ENCODE results near the gene GNG12. TPM values are rescaled to one million over a fixed set of nuclear protein-coding genes. Genes with fewer than 3 reads are reported as not detected.

GNG12 gene
- total RNA-seq, 4 donors from 2014 or later = 69.1 to 161 (median 97.7) TPM

DNA sequence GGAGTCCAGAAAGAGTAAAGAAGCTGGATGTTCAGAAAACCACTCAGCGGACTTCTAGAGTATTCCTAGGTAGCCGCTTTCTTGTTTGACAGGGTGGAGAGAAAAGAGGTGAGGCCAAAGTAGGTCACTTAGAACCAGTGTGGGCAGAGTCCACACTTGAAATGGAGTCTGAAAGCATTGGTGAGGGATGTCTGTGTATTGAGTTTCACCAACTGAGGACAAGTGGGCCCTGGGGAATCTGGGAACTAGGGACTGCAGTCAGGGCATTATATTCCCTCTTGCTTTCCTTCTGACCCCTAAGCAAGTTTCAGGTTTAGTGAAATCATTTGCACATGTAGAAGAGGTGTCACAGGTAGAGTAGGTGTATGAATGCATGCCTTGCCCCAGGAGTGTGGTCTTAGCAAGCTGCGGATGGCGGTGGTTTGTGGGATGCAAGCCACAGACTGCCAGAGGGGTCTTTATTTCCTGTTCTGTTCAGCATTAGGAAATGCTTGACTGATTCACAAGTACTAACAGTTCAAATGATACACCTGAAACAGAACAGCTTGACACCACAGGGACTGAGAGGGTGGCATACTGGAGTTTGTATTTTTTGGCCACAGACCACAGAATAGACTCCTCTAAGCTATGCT is 1.1 kb upstream of the GNG12 start:
- TF ChIP-seq, protein P1, sequence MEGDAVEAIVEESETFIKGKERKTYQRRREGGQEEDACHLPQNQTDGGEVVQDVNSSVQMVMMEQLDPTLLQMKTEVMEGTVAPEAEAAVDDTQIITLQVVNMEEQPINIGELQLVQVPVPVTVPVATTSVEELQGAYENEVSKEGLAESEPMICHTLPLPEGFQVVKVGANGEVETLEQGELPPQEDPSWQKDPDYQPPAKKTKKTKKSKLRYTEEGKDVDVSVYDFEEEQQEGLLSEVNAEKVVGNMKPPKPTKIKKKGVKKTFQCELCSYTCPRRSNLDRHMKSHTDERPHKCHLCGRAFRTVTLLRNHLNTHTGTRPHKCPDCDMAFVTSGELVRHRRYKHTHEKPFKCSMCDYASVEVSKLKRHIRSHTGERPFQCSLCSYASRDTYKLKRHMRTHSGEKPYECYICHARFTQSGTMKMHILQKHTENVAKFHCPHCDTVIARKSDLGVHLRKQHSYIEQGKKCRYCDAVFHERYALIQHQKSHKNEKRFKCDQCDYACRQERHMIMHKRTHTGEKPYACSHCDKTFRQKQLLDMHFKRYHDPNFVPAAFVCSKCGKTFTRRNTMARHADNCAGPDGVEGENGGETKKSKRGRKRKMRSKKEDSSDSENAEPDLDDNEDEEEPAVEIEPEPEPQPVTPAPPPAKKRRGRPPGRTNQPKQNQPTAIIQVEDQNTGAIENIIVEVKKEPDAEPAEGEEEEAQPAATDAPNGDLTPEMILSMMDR (IDR thresholded peaks at IDR 0.05; ENCODE audit: low read depth) = no peak

DNA sequence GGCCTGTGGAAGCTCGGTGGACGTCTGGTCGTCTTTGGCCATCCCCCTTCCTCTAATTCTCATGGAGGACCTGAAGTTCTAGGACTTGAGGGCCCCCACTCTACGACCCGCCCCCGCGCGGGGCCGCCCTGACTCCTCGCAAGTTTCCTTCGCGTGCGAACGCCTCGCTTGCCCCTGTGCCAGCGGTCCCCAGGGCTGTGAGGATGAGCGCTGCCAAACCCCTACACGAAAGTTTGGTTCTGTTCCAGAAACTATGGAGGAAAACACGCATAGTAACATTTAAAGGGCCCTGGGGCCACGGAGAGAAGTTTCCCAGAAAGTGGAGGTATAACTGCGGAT is 304 bp upstream of the GNG12 start:
- TF ChIP-seq, protein P1 (IDR thresholded peaks at IDR 0.05; ENCODE audit: low read depth) = no peak

DNA sequence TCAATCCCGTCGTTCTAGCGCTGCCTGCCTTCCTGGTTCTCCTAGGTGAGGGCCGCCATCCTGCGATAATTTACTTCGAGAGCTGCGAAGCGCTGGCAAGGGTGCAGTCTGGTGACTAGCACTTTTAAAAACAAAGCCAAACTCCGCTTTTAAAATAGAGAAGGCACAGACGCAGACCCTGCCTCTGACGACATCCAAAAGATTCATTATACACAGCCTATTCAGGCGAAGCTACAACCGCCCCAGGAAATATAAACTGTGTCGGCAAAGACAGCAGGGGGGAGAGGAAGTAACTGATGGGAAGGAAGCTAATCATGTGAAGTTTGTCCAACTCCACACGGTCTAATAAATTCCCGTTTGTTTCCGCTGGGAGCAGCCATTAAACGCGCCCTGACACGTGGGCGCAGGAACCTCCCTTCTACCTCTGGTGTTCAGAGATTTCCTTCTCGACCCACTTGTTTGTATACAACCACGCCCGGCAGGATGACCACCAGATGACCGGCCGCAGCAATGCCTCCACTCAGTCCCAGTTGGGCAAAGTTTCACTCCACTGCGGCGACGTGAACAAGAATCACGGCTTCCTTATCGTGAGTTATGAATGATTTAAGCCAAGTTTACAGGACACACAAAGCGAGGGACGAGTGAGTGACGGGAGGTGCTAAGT is 1.3 kb downstream of the GNG12 start:
- TF ChIP-seq, protein P1 (IDR thresholded peaks at IDR 0.05; ENCODE audit: low read depth) = no peak

DNA sequence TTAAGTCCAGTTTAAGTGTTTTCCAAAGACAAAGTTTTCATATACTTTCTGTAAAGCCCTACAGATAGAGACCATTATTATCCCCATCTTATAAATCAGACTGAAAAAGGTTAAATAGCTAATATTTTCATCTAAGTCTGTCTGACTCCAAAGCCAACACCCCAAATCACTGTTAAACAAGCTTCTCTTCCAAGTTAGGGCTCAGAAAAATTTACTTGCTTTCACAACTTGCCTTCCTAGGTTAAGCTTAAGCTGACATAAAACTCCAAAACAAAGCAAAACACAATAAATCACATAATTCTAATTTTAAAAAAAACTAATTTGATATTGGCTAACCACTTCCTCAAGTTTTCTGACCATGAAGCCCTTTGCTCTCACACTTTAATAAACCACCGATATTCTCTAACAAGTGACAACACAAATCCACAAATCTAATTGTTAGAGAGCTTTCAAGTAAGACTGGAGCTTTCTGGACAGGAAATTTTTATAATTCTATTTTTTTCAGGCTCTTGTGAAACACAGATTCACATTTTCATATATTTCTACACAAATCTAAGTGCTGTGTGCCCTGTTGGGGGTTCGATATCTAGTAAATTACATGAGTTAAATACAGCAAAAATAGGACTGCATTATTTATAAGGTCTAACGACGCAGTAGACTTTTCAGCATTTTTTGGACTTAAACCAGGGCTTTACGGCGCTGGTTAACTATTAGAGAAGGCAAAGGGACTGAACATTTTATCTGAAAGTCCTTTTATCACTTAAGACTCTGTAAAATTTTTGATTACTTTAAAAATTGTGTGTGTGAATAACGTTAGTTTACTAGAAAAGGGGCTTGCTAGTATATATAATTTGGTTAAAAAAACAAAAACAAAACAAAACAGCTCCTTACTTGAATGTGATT is 2.1 kb downstream of the GNG12 start:
- TF ChIP-seq, protein P1 (IDR thresholded peaks at IDR 0.05; ENCODE audit: low read depth) = no peak

DNA sequence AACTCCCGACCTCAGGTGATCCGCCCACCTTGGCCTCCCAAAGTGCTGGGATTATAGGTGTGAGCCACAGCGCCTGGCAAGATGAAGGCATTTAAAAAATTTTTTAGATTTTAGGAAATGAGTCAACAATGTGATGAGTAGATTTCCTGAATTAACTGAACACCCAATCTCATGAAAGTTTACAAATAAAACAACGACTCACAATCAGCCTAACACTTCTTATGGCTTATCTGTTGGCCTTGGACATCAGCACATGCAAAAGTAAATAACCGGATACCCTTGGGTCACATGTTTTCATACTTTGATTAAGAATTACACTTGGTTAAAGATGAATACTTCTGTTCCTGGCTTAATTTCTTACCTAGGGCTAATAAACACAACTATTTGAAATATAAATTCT is 3.0 kb downstream of the GNG12 start:
- TF ChIP-seq, protein P1 (IDR thresholded peaks at IDR 0.05; ENCODE audit: low read depth) = no peak

DNA sequence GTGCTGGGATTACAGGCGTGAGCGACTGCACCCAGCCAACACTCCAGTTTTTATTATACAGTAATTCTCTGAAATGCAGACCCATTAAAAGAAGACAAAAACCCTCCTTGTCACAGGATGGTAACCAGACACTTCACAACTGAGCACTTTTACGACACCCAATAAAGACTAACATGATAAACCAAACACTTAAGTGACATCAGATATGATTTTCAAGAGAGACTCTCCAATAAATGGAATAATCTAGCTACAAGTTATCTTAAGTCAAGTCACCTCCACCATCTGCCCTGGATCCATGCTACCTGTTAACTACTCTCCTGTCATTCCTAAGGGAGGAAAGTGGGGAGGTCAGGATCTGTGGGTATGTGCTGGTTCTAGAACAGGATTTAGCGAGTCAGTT is 5.6 kb downstream of the GNG12 start:
- TF ChIP-seq, protein P1 (IDR thresholded peaks at IDR 0.05; ENCODE audit: low read depth) = no peak

DNA sequence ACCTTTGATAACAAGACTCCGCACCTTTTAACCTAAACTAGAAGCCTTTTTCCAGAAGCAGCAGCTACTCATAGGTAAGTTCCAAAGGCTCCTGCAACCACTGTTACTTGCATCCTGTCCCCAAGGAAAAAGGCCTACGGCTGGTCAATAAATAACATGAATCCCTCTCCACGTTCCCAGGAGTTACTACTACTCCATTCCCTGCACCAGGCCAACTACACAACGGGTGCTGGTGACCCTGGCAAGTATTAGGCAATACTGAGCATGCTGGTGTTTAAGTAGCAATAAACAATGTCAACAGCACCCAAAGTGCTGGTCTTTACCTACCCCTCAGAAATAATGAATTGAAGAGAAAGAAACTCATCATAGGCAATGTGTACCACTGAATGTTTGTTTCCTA is 7.7 kb downstream of the GNG12 start:
- TF ChIP-seq, protein P1 (IDR thresholded peaks at IDR 0.05; ENCODE audit: low read depth) = no peak

Data from subcutaneous adipose tissue (tissue), 4 donors.